Breast epithelium (tissue), 3 donors: ENCODE data around the gene PITX3.

Experiments used
- CTCF ChIP-seq, 3 donors: fragments of 450-650 bp; IDR thresholded peaks; one replicate each; pipeline ENCODE4 v1.5.1; 2016 to 2017; ENCODE audit warnings: antibody characterized with exemption in 3 of 3, mild to moderate bottlenecking in 3 of 3, moderate library complexity in 3 of 3
- POLR2AphosphoS5 ChIP-seq, 3 donors: sonication (generic); formaldehyde crosslinking; IDR thresholded peaks; one replicate each; pipeline ENCODE4 v1.6.1; 2017; ENCODE audit warnings: antibody characterized with exemption in 3 of 3

GRCh38 chr10:102285133-102285532 is 43.8 kb upstream of the PITX3 start:
- no peak for TF ChIP-seq POLR2AphosphoS5 (IDR thresholded peaks at IDR 0.05)
- TF ChIP-seq CTCF (IDR thresholded peaks at IDR 0.05): no peak
